Measurements from ENCODE around the gene RIT2. TPM values are rescaled to one million over a fixed set of nuclear protein-coding genes. Genes with fewer than 3 reads are reported as not detected.

RIT2 gene
- total and polyA plus RNA-seq, 9 donors: not detected

- H3K36me3 ChIP-seq: no peaks in the 10 kb centered on the region
- H3K4me1 ChIP-seq (ENCODE audit: insufficient read depth): no peaks in the 10 kb centered on the region
- TF ChIP-seq POLR2A (IDR thresholded peaks at IDR 0.05) (no peak), CTCF (IDR thresholded peaks at IDR 0.05) (no peak), EP300 (IDR thresholded peaks at IDR 0.05) (no peak)
- no peaks in the 10 kb centered on the region for H3K27me3 ChIP-seq
- H3K27ac ChIP-seq: no peak overlapping the region
- 86 to 88% (median 87%) methylated on average over 5 of the region's 5 CpGs for WGBS, 3 donors
- no peak for DNase-seq
- no peaks in the 10 kb centered on the region for H3K9me3 ChIP-seq
- intact Hi-C loops (cut with DNase I): no loop called here
- H3K4me3 ChIP-seq: no peak overlapping the region
Measured at GRCh38 chr18:43159086-43159770, 43.7 kb upstream of the RIT2 start.

- H3K27me3 ChIP-seq: no peaks in the 10 kb centered on the region
- TF ChIP-seq CTCF (IDR thresholded peaks at IDR 0.05): no peak
- TF ChIP-seq POLR2A (IDR thresholded peaks at IDR 0.05): no peak
- no peak for TF ChIP-seq EP300 (IDR thresholded peaks at IDR 0.05)
- no peaks in the 10 kb centered on the region for H3K36me3 ChIP-seq
- no peaks in the 10 kb centered on the region for H3K9me3 ChIP-seq
- intact Hi-C loops (cut with DNase I): no loop called here
- H3K4me3 ChIP-seq: no peak overlapping the region
- H3K27ac ChIP-seq: no peak overlapping the region
- no peak for DNase-seq
- no peaks in the 10 kb centered on the region for H3K4me1 ChIP-seq (ENCODE audit: insufficient read depth)
- 66 to 69% (median 68%) methylated on average over 2 of the region's 2 CpGs for WGBS, 3 donors
Measured at GRCh38 chr18:43158381-43158780, 42.9 kb upstream of the RIT2 start.

GRCh38 chr18:43155842-43156241 is 40.4 kb upstream of the RIT2 start:
- no peaks in the 10 kb centered on the region for H3K36me3 ChIP-seq
- H3K27me3 ChIP-seq: no peaks in the 10 kb centered on the region
- no peaks in the 10 kb centered on the region for H3K4me1 ChIP-seq (ENCODE audit: insufficient read depth)
- intact Hi-C loops (cut with DNase I): no loop called here
- 82 to 87% (median 85%) methylated on average over 3 of the region's 3 CpGs for WGBS, 3 donors
- H3K9me3 ChIP-seq: no peaks in the 10 kb centered on the region
- no peak for DNase-seq
- H3K27ac ChIP-seq: no peak overlapping the region
- TF ChIP-seq EP300 (IDR thresholded peaks at IDR 0.05): no peak
- no peak for TF ChIP-seq CTCF (IDR thresholded peaks at IDR 0.05)
- TF ChIP-seq POLR2A (IDR thresholded peaks at IDR 0.05): no peak
- H3K4me3 ChIP-seq: no peak overlapping the region

- 18 to 38% (median 24%) methylated on average over 2 of the region's 2 CpGs for WGBS, 3 donors
- no peak for DNase-seq
- no peak overlapping the region for H3K27ac ChIP-seq
- no peaks in the 10 kb centered on the region for H3K9me3 ChIP-seq
- no peaks in the 10 kb centered on the region for H3K27me3 ChIP-seq
- intact Hi-C loops (cut with DNase I): no loop called here
- no peak for TF ChIP-seq POLR2A (IDR thresholded peaks at IDR 0.05)
- TF ChIP-seq CTCF (IDR thresholded peaks at IDR 0.05): no peak
- no peak for TF ChIP-seq EP300 (IDR thresholded peaks at IDR 0.05)
- no peak overlapping the region for H3K4me3 ChIP-seq
- H3K36me3 ChIP-seq: no peaks in the 10 kb centered on the region
- no peaks in the 10 kb centered on the region for H3K4me1 ChIP-seq (ENCODE audit: insufficient read depth)
Measured at GRCh38 chr18:43148231-43148630, 32.7 kb upstream of the RIT2 start.

Measured in ovary (tissue), 9 donors.